HepG2 (cell line): ENCODE measurements around the gene ZBTB21. TPM values are rescaled to one million over a fixed set of nuclear protein-coding genes. Genes with fewer than 3 reads are reported as not detected.
A peak's percentile ranks its signal among the peaks of the same experiment; 100 is the strongest.

Experiments
- ARID5B ChIP-seq: IDR thresholded peaks from 2 replicates; pipeline ENCODE4 v1.4.0; 2020; ENCODE audit warnings: mild to moderate bottlenecking, missing genetic modification reagents
- ELF1 ChIP-seq: sonication (generic); formaldehyde crosslinking; IDR thresholded peaks from 2 replicates; pipeline ENCODE4 v1.4.0; 2020; ENCODE audit warnings: missing genetic modification reagents
- ERF ChIP-seq: IDR thresholded peaks from 2 replicates; pipeline ENCODE4 v1.6.1; 2018; ENCODE audit warnings: missing biosample characterization, missing genetic modification reagents
- ESRRA ChIP-seq: sonication (generic); formaldehyde crosslinking; IDR thresholded peaks from 2 replicates; pipeline ENCODE4 v1.5.1; 2020; ENCODE audit warnings: mild to moderate bottlenecking, low read depth, missing genetic modification reagents
- FOXA1 ChIP-seq, 2 experiments: fragments of 450-650 bp in 1 of 2; sonication (generic) in 1 of 2; formaldehyde crosslinking in 1 of 2; IDR thresholded peaks; 2 replicates each; pipeline versions ENCODE4 v1.4.0 to v1.6.1; 2016 to 2020; ENCODE audit warnings: missing genetic modification reagents in 1 of 2
- GTF2F1 ChIP-seq: fragments of 150-350 bp; IDR thresholded peaks from 2 replicates; pipeline ENCODE4 v1.6.1; 2014; ENCODE audit warnings: low read length
- KLF13 ChIP-seq: sonication (generic); formaldehyde crosslinking; IDR thresholded peaks from 2 replicates; pipeline ENCODE4 v1.4.0; 2020; ENCODE audit warnings: mild to moderate bottlenecking, missing genetic modification reagents
- KMT2B ChIP-seq: IDR thresholded peaks from 2 replicates; pipeline ENCODE4 v1.6.1; 2016; ENCODE audit warnings: missing genetic modification reagents, missing compliant biosample characterization
- MEF2D ChIP-seq: sonication (generic); formaldehyde crosslinking; IDR thresholded peaks from 2 replicates; pipeline ENCODE4 v1.5.1; 2020; ENCODE audit warnings: mild to moderate bottlenecking, missing genetic modification reagents
- MEIS1 ChIP-seq: sonication (generic); formaldehyde crosslinking; IDR thresholded peaks from 2 replicates; pipeline ENCODE4 v1.9.0; 2021; ENCODE audit warnings: mild to moderate bottlenecking, missing genetic modification reagents, moderate library complexity, borderline replicate concordance
- MEIS2 ChIP-seq: sonication (generic); formaldehyde crosslinking; IDR thresholded peaks from 2 replicates; pipeline ENCODE4 v1.9.0; 2021; ENCODE audit warnings: mild to moderate bottlenecking, missing genetic modification reagents
- NCOA1 ChIP-seq: sonication (generic); formaldehyde crosslinking; IDR thresholded peaks from 2 replicates; pipeline ENCODE4 v1.9.0; 2021; ENCODE audit warnings: missing genetic modification reagents
- NCOA2 ChIP-seq: sonication (generic); formaldehyde crosslinking; IDR thresholded peaks from 2 replicates; pipeline ENCODE4 v1.8.0; 2022; ENCODE audit warnings: inconsistent platforms
- NR2F6 ChIP-seq, 2 experiments: IDR thresholded peaks; 2 replicates each; pipeline ENCODE4 v1.6.1; 2016; ENCODE audit warnings: antibody characterized with exemption in 1 of 2, mild to moderate bottlenecking in 1 of 2
- PAWR ChIP-seq: sonication (generic); formaldehyde crosslinking; IDR thresholded peaks from 2 replicates; pipeline ENCODE4 v1.4.0; 2020; ENCODE audit warnings: missing genetic modification reagents, mild to moderate bottlenecking, borderline replicate concordance
- RBFOX2 ChIP-seq: fragments of 200-400 bp; formaldehyde crosslinking; IDR thresholded peaks from 2 replicates; pipeline ENCODE4 v1.6.1; 2017; ENCODE audit warnings: low read depth, mild to moderate bottlenecking, low read length
- SIX1 ChIP-seq: sonication (generic); formaldehyde crosslinking; IDR thresholded peaks from 2 replicates; pipeline ENCODE4 v1.4.0; 2020; ENCODE audit warnings: missing genetic modification reagents, borderline replicate concordance
- TRAFD1 ChIP-seq: sonication (generic); formaldehyde crosslinking; IDR thresholded peaks from 2 replicates; pipeline ENCODE4 v1.5.1; 2020; ENCODE audit warnings: missing genetic modification reagents, mild to moderate bottlenecking, borderline replicate concordance
- ZBTB14 ChIP-seq: sonication (generic); formaldehyde crosslinking; IDR thresholded peaks from 2 replicates; pipeline ENCODE4 v1.4.0; 2020; ENCODE audit warnings: missing genetic modification reagents
- ZEB1 ChIP-seq: IDR thresholded peaks from 2 replicates; pipeline ENCODE4 v1.6.1; 2012; ENCODE audit warnings: mild to moderate bottlenecking, low read depth, inconsistent platforms; ENCODE audit not compliant: insufficient replicate concordance
- ZFP37 ChIP-seq: sonication (generic); formaldehyde crosslinking; IDR thresholded peaks from 2 replicates; pipeline ENCODE4 v1.4.0; 2020; ENCODE audit warnings: missing genetic modification reagents, borderline replicate concordance
- ZMYM4 ChIP-seq: sonication (generic); formaldehyde crosslinking; IDR thresholded peaks from 2 replicates; pipeline ENCODE4 v1.8.1; 2023; ENCODE audit warnings: mild to moderate bottlenecking, missing genetic modification reagents
- ZNF124 ChIP-seq: sonication (generic); formaldehyde crosslinking; IDR thresholded peaks from 2 replicates; pipeline ENCODE4 v1.4.0; 2020; ENCODE audit warnings: missing genetic modification reagents
- ZNF460 ChIP-seq: sonication (generic); formaldehyde crosslinking; IDR thresholded peaks from 2 replicates; pipeline ENCODE4 v1.5.1; 2020; ENCODE audit warnings: missing genetic modification reagents, mild to moderate bottlenecking, borderline replicate concordance
- ZSCAN21 ChIP-seq: sonication (generic); formaldehyde crosslinking; IDR thresholded peaks from 2 replicates; pipeline ENCODE4 v1.8.0; 2022; ENCODE audit warnings: mild to moderate bottlenecking, missing genetic modification reagents, moderate library complexity, borderline replicate concordance
- polyA plus RNA-seq, 8 experiments: library from polyadenylated mRNA; depleted of rRNA in 3 of 8; stranded (reverse) in 7 of 8; unstranded in 1 of 8; fragments of >200 nt; fragmentation: Illumina TruSeq in 4 of 8; extraction: Trizol in 4 of 8; gene quantifications; 2 replicates each; pipeline versions ENCODE4 v1.2.1 to v1.2.3, GENCODE V29; 2011 to 2016; ENCODE audit warnings: low read depth in 4 of 8, missing spikeins in 1 of 8, mixed read lengths in 1 of 8; ENCODE audit not compliant: insufficient read depth in 1 of 8
- total RNA-seq, 5 experiments: library from RNA; depleted of rRNA; stranded (reverse); fragments of >200 nt; fragmentation: Illumina TruSeq; extraction: Trizol; gene quantifications; 2 replicates each; pipeline ENCODE4 v1.2.3, GENCODE V29; 2016; ENCODE audit warnings: low read depth in 1 of 5

The ZBTB21 gene
- total and polyA plus RNA-seq, 2 of the 13 experiments (the other 11 are each of a cell fraction or from before 2014, with no cell fraction given): 4.5 to 6.1 TPM

GRCh38 chr21:41953831-41954653, 56.1 kb downstream of the ZBTB21 start, which contains the start of gene C2CD2 (continued):
- no peak for TF ChIP-seq NCOA1 (CRISPR knock-in tag)
- TF ChIP-seq ARID5B (CRISPR knock-in tag): no peak
- no peak for TF ChIP-seq ESRRA (CRISPR knock-in tag)
- peak; percentile 35; the same call in 1 of the 2 replicates for TF ChIP-seq NCOA2 (CRISPR knock-in tag)
- peak; percentile 28; the same call in 1 of the 2 replicates for TF ChIP-seq ZSCAN21
- TF ChIP-seq ZMYM4 (CRISPR knock-in tag): peak; percentile 69
- TF ChIP-seq ZBTB14 (CRISPR knock-in tag): peak; percentile 22; the same call in 1 of the 2 replicates
- no peak for TF ChIP-seq ZEB1
- TF ChIP-seq MEF2D (CRISPR knock-in tag): no peak
- no peak for TF ChIP-seq TRAFD1
- no peak for TF ChIP-seq SIX1 (CRISPR knock-in tag)
- no peak for TF ChIP-seq KMT2B (CRISPR knock-in tag)
- TF ChIP-seq ELF1: no peak
- TF ChIP-seq RBFOX2: peak; percentile 53
- TF ChIP-seq GTF2F1: no peak
- no peak for TF ChIP-seq ZNF124
- peak; percentile 26; the same call in 1 of the 2 replicates for TF ChIP-seq MEIS1 (CRISPR knock-in tag)
- peak; percentile 75; the same call in 1 of the 2 replicates for TF ChIP-seq KLF13 (CRISPR knock-in tag)
- TF ChIP-seq FOXA1 (IDR thresholded peaks at IDR 0.05): no peak
- no peak for TF ChIP-seq FOXA1 (CRISPR knock-in tag; IDR thresholded peaks at IDR 0.05)
- TF ChIP-seq ZNF460 (CRISPR knock-in tag): no peak
- no peak for TF ChIP-seq ZFP37 (CRISPR knock-in tag)
- no peak for TF ChIP-seq MEIS2
- TF ChIP-seq ERF (CRISPR knock-in tag): peak; percentile 61
- no peak for TF ChIP-seq PAWR (CRISPR knock-in tag)
- TF ChIP-seq NR2F6 (IDR thresholded peaks at IDR 0.05): no peak
- TF ChIP-seq NR2F6 (CRISPR knock-in tag; IDR thresholded peaks at IDR 0.05): no peak
